DMS53 (cell line): Measurements from ENCODE around the gene ARHGEF17.

Source experiments
- DNase-seq: peaks from one replicate; lab custom pipeline; 2025; lab: John Stamatoyannopoulos, UW

The ARHGEF17 gene

GRCh38 chr11:73333173-73333572 lies 25.1 kb downstream of the ARHGEF17 start:
- DNase-seq = no peak

DNA sequence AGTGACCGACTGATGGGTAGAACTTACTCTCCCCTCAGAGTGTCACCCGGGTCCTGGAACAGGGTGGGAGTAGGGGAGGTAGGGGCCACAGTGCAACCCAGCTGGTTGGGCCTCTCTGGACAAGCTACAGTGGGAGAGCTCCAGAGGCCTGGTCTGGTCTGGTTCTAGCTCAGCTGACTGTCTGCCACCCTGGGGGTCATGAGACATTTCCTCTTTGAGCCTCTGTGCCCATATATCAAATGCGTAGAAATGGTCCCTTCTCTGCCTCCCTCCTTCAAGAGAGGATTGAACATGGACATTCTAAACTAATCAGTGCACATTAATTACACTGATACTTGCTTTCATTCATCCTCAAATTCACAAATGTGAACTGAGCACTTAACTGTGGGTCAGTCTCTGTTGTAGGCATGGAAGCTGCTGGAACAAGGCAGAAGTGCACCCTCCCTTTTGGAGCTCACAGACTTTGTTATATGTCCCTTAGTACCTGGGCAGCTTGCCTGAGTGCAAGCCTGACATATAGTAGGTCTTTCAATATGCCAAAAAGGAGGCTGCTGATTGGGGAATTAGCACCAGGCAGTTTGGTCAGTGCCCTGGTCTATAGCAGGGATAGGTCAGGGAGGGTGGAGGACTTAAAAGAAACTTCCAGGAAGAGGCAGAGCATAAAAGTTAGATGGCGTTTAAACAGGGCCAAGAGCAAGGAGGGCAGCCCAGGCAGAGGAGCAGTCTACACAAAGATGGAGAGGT lies 25.7 kb downstream of the ARHGEF17 start:
- DNase-seq = no peak

DNA sequence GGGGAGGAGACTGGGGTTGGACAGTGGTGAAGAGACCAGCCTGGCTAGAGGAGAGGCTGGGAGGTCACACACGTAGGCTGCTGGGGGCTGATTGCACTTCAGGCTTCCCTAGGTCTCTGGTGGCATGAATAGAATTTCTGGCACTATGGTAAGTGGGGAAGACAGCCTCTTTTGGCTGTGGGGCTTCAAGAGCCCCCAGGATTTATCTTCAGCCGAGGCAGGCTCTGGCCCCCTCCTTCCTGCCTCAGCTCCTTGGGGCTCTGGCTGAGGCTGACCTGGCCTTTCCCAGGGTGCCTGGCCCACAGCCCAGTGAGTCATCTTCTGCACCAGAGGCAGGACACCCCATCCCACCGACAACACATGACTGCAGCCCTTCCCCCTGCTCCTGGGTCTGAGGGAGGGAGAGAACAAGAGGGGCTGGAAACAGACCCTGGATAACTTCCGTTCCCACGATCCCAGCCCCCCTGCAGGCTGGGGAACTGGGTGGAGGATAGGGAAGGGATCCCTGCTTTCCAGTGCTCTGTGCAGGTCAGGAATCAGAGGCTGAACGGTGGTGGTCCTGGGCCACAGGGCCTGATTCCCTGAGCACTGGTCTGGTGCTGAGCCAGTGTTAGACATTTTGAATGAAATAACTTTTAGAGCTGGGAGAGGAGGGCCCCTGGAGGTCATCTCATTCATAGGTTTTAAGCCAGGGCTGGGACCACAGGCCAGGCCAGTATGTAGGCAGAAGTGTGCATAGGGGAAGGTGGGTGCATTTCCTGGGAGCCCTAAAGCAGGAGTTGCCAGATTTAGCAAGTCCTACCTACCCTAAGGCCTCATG lies 26.5 kb downstream of the ARHGEF17 start:
- peak; percentile 49 for DNase-seq

- DNase-seq = peak; percentile 92
Measured at GRCh38 chr11:73335204-73335923, 27.3 kb downstream of the ARHGEF17 start.

DNA sequence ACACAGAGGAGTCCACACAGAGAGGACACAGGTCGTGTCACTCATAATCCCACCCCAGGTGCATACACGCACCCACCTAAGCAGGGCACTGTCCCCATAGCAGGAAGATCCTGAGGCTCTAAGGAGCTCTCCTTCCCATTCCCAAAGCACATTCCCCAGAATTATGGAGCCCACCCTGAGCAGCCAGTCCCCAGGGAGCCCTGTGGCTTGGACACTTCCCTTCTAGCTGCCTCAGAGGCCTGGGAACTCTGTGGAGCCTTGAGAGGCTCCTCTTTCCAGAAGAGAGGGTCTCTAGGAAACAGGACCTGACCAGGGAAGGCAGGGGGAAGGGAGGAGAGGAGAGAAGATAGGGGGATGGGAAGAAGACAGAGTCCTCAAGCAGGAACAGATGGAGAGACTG lies 29.8 kb downstream of the ARHGEF17 start:
- no peak for DNase-seq

GRCh38 chr11:73338279-73338678 lies 30.2 kb downstream of the ARHGEF17 start:
- DNase-seq = no peak

- no peak for DNase-seq
Measured at GRCh38 chr11:73340164-73340563, 32.1 kb downstream of the ARHGEF17 start.

- peak; percentile 87 for DNase-seq
Measured at GRCh38 chr11:73342633-73343032, 34.6 kb downstream of the ARHGEF17 start.

DNA sequence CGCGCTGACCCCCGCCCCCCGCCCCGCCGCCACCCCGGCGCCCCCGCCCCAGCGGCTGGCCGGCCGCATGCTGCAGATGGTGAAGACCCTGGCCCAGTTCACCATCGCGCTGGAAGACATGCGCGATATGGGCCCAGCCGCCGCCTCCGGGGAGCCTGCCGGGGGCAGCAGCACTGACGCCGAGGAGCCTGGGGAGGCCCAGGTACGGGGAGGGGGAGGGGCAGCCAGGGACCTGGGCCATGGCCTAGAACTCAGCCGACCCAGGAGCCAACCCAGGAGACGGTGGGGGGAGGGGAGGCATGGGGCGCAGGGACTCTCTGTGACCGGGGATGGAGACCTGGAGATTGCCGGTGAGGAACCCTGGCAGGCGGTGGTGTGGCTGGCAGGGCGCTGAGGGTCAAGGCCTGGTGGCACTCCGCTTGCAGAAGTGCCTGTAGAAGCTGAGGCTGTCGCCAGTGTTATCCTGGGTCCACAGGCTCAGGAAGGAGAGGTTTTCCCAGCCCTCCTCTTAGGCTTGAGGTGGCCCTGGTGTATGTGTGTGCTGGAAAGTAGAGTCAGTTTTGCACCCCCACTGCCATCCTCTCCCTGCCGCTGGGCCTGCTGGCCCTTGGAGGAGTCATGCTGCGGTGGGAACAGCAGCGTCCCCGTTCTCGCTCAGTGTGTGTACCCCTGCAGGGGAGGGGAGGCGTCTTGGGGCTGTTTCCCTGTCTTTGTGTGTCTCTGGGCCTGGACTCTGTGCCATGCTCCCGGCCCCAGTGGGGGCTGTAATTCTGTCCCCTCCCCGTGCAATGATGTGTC lies 35.2 kb downstream of the ARHGEF17 start:
- peak; percentile 79 for DNase-seq

- DNase-seq = no peak
Measured at GRCh38 chr11:73344191-73344607, 36.1 kb downstream of the ARHGEF17 start.

- no peak for DNase-seq
Measured at GRCh38 chr11:73345481-73346160, 37.5 kb downstream of the ARHGEF17 start.

DNA sequence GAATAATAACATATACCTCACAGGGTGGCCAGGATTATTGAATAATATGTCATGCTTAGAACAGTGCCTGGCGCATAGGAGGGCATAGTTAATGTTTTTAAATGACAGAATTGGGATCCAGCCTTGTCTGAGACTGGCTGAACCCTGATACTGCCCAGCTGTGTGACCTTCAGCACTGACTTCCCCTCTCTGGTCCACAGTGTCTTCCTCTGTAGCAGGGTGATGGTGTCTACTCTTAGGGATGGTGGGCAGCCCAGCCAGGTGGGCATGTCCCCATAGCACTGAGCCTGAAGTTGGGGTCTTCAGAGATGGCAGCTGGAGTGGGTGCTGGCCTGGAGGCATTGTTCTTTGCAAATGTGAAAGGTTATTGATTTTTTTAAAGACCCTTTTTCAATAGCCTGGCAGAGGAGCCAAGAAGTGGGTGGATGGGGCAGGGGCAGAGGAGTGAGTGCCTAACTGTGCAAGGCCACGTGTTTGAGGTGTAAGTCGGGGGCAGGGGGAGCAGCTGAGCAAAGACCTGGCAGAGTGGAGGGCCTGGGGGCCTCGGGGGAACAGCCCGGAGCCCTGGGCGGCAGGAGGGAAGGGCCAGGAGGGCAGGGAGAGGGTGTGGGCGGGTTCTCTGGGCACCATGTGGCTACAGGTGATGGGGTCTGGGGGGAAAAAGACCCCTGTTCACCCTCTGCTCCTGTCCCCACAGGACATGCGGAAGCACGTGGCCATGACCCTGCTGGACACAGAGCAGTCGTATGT lies 38.3 kb downstream of the ARHGEF17 start:
- DNase-seq = no peak

DNA sequence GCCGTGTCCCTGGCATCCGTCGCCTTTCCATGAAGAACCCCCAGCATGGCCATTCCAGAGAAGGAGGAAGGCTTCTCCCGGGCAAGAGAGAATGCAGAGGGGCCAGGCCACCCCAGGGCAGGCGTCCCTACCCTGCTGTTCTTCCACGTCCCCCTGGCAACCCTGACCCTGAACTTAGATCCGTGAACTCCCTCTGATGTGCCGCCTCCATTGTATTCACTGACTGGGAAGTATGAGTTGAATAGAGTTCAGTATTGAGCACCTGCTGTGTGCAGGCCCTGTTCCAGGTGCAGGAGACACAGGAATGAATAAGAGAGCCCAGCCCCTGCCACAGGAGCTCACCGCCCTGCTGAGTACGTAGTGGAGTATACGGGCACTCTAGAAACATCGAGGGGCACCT lies 39.0 kb downstream of the ARHGEF17 start:
- DNase-seq = no peak

GRCh38 chr11:73348838-73349237 lies 40.8 kb downstream of the ARHGEF17 start:
- DNase-seq = no peak

DNA sequence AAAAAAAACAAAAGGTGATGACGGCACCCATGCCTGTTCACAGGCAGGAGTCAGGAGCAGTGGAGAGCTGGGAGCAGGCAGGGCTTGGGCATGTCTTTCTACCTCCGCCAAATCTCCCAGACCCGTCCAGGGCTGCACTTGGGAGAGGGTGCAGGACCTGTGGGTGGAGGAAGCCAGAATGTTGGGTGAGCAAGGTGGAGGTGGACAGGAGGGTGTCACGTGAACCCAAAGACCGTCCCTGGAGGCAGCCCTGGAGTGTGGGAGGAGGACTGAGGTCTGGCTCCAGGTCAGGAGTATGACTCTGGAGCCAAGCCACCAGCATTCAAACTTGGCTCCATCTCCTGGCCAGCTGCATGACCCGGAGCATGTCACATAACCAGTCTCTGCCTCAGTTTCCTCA lies 41.6 kb downstream of the ARHGEF17 start:
- DNase-seq = no peak

GRCh38 chr11:73350908-73351636 lies 43.0 kb downstream of the ARHGEF17 start:
- peak; percentile 93 for DNase-seq

GRCh38 chr11:73353422-73353821 lies 45.3 kb downstream of the ARHGEF17 start:
- DNase-seq = no peak

DNA sequence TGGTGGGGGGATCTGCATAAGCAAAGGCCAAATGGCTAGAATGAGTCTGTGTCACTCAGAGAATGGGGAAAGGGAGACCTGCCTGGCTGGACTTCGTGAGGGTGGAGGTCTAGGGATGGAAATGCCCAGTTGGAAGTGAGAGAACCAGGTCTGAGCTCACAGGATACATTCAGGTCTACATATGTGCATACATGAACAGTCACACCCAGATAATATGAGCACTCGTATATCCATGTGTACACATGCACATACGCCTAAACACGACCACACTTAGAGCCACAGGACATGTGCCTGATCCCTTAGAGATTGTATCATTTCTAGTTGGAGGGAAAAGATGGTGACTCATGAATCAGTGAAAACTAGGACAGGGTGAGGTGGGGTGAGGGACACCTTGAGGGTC lies 47.0 kb downstream of the ARHGEF17 start:
- no peak for DNase-seq

DNA sequence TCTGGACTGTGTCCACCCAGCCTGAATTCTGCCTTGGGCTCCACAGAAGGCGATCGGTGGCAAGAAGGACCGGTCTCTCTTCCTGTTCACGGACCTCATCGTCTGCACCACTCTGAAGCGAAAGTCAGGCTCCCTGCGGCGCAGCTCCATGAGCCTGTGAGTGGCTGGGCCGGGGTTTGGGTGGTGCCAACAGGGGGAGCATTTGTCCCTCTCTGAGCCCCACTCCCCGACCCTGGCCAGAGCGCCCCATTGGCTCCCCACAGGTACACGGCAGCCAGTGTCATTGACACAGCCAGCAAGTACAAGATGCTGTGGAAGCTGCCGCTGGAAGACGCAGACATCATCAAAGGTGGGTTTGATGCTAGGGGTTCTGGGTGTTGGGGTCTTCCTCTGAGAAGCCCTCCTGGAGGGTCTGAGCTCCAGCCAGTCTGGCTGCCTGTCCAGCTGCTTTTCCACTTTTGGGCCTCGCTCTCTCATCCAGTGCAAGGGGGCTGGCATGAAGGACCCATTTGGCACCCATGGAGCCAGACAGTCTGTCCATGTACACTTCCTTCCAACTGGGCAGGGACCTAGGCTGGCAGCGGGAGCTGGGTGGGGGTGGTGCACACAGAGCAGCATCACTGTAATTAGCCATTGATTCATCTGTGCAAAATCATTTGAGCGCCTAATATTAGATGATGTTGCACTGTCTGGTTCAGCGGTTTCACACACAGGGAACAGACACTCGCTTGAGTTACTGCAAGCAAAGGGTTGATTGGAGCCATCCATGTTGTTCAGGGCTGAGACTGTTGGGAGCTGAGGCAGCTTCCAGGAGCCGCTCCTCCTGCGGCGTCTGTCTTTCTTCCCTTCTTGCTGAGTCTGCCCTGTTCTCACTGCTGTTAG lies 49.1 kb downstream of the ARHGEF17 start:
- DNase-seq = no peak
